NB4 (cell line): ENCODE measurements around the gene CTSE.

Source experiments
- DNase-seq: peaks from one replicate; pipeline ENCODE4 v3.0.0; 2010; ENCODE audit warnings: low read depth
- H3K4me3 ChIP-seq: one replicate; pipeline ENCODE4 v1.5.1; 2011; ENCODE audit warnings: mild to moderate bottlenecking, low read depth, low read length, moderate library complexity
- CTCF ChIP-seq: IDR thresholded peaks from one replicate; pipeline ENCODE4 v1.5.1; 2012; ENCODE audit warnings: low read depth, low read length
- MAX ChIP-seq: IDR thresholded peaks from 2 replicates; pipeline ENCODE4 v1.6.1; 2011; ENCODE audit warnings: low read depth, low read length
- MYC ChIP-seq: IDR thresholded peaks from 2 replicates; pipeline ENCODE4 v1.6.1; 2011; ENCODE audit warnings: low read depth, low read length
- POLR2A ChIP-seq: IDR thresholded peaks from 2 replicates; pipeline ENCODE4 v1.6.1; 2011; ENCODE audit warnings: mild to moderate bottlenecking; ENCODE audit not compliant: insufficient read length; ENCODE audit errors: extremely low read depth

The CTSE gene

GRCh38 chr1:205972491-205973168 lies 51.1 kb downstream of the CTSE start:
- H3K4me3 ChIP-seq: no peak overlapping the region
- no peak for TF ChIP-seq MYC
- TF ChIP-seq MAX: no peak
- no peak for TF ChIP-seq POLR2A
- no peak for TF ChIP-seq CTCF
- DNase-seq: no peak

- no peak overlapping the region for H3K4me3 ChIP-seq
- no peak for TF ChIP-seq POLR2A
- TF ChIP-seq CTCF: no peak
- TF ChIP-seq MAX: no peak
- no peak for TF ChIP-seq MYC
- DNase-seq: no peak
Observed at GRCh38 chr1:205972081-205972480, 51.6 kb downstream of the CTSE start.

GRCh38 chr1:205971082-205971481 lies 52.6 kb downstream of the CTSE start:
- H3K4me3 ChIP-seq: no peak overlapping the region
- DNase-seq: peak; percentile 39
- TF ChIP-seq MAX (no peak), CTCF (no peak), POLR2A (no peak), MYC (no peak)

GRCh38 chr1:205970486-205970885 lies 53.2 kb downstream of the CTSE start:
- H3K4me3 ChIP-seq: no peak overlapping the region
- no peak for DNase-seq
- TF ChIP-seq CTCF (no peak), MAX (no peak)

GRCh38 chr1:205969229-205969628 lies 54.5 kb downstream of the CTSE start:
- H3K4me3 ChIP-seq: no peak overlapping the region
- TF ChIP-seq MAX: no peak
- no peak for TF ChIP-seq MYC
- no peak for TF ChIP-seq CTCF
- TF ChIP-seq POLR2A: no peak
- DNase-seq: no peak
